Subcutaneous adipose tissue (tissue), 4 donors: ENCODE measurements around the gene SOAT2. TPM values are rescaled to one million over a fixed set of nuclear protein-coding genes. Genes with fewer than 3 reads are reported as not detected.

Experiments used
- total RNA-seq, 4 donors: library from RNA; depleted of rRNA; stranded (reverse); fragments of >200 nt; gene quantifications; one replicate each; pipeline ENCODE4 v1.1.0, GENCODE V29; 2016
- TF ChIP-seq, protein P1 (sequence below): fragments of 450-650 bp; IDR thresholded peaks from one replicate; pipeline ENCODE4 v1.5.1; 2016; ENCODE audit warnings: low read depth, mild to moderate bottlenecking, control low read depth, antibody characterized with exemption, moderate library complexity

SOAT2 gene
- total RNA-seq, 4 donors from 2014 or later = 0.38 TPM; not detected in 3

DNA sequence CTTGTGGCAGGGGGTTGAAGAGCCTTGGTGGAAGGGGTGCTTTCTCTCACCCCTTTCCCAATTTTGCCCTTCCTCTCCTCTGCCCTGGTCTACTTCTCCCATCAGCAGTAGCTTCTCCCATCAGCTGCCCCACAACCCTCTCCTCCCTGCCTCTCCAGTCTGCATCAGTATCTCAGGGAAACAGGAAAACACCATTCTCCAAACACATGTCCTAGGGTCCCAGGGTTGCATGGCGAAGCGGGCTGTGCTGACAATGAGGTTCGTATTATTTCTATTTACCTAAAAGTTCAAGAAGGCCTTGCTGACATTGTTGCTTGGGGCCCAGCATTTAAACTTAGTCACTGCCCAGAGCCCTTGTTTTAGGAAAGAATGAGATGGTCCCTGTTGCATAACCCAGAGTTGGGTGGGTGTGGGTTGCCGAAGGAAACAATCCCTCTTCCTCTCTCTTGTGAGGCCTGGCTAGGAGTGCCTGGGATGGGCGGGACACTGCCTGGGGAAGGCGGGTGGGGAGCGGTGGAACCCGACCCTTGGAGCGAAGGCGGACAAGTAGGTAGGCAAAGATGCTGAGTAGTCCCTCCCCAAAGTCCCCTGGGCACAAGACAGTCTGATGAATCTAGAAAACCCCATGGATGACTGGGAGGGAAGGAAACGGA, 7.1 kb upstream of the SOAT2 start:
- TF ChIP-seq, protein P1, sequence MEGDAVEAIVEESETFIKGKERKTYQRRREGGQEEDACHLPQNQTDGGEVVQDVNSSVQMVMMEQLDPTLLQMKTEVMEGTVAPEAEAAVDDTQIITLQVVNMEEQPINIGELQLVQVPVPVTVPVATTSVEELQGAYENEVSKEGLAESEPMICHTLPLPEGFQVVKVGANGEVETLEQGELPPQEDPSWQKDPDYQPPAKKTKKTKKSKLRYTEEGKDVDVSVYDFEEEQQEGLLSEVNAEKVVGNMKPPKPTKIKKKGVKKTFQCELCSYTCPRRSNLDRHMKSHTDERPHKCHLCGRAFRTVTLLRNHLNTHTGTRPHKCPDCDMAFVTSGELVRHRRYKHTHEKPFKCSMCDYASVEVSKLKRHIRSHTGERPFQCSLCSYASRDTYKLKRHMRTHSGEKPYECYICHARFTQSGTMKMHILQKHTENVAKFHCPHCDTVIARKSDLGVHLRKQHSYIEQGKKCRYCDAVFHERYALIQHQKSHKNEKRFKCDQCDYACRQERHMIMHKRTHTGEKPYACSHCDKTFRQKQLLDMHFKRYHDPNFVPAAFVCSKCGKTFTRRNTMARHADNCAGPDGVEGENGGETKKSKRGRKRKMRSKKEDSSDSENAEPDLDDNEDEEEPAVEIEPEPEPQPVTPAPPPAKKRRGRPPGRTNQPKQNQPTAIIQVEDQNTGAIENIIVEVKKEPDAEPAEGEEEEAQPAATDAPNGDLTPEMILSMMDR = no peak

DNA sequence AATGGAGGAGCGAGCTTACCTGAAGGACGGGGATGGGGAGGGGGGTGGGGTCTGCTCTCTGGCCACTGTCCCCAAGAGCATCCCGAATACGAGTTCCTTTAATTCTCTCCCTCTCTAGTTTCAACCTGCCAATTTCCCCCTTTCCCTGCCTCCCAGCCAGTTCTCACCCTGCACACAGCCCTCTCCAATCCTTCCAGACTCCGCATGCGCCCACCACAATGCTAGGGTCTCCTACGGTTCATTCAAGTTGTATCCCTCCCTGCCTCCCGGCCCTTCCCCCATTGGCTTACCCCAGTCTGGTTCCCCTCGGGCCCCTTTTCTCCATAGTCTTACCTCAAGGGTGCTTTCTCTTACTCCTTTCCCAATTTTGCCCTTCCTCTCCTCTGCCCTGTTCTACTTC, 6.5 kb upstream of the SOAT2 start:
- TF ChIP-seq, protein P1 = no peak

DNA sequence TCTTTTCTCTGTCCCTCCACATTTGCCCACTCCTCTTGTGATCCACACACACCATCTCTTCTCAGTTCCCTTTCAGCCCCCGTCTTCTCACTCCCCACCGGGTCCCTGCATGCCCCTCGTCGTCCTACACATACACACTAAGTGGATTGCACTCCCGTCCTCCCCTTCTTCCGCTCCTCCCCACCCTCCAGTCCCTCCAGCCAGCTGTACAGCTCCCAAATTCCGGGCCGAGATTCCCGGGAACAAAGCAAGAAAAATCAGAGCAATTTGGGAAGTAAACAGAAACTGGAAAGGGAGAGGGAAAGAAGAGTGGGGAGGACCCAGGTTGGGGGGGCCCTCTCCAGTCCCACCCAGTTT, 6.1 kb upstream of the SOAT2 start:
- TF ChIP-seq, protein P1 = no peak

DNA sequence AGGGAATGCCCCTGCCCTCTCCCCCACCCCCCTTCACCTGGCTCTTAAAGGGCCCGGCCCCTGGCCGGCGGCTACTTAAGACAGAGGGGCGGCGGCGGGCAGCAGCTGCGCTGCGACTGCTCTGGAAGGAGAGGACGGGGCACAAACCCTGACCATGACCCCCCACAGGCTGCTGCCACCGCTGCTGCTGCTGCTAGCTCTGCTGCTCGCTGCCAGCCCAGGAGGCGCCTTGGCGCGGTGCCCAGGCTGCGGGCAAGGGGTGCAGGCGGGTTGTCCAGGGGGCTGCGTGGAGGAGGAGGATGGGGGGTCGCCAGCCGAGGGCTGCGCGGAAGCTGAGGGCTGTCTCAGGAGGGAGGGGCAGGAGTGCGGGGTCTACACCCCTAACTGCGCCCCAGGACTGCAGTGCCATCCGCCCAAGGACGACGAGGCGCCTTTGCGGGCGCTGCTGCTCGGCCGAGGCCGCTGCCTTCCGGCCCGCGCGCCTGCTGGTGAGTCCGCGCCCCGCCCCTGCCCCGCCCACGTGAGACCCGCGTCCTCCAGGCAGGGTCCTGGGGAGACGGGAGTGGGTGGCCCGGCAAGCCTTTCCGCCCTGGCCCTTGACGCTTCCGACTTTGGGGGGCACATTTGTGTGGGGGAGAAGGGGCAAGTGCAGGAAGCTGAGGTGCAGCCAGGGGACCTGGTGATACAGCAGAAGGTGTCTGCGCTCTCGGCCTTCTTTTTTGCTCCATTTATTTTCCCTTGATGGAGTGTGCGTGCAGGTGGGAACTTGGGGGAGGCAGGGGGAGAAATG, 5.5 kb upstream of the SOAT2 start, which contains the start of gene IGFBP6:
Gene IGFBP6 (plus strand): TSS at position 104 of the 790 bp plus-strand sequence. CDS start 51 bp downstream, at position 155.
- TF ChIP-seq, protein P1 = no peak

DNA sequence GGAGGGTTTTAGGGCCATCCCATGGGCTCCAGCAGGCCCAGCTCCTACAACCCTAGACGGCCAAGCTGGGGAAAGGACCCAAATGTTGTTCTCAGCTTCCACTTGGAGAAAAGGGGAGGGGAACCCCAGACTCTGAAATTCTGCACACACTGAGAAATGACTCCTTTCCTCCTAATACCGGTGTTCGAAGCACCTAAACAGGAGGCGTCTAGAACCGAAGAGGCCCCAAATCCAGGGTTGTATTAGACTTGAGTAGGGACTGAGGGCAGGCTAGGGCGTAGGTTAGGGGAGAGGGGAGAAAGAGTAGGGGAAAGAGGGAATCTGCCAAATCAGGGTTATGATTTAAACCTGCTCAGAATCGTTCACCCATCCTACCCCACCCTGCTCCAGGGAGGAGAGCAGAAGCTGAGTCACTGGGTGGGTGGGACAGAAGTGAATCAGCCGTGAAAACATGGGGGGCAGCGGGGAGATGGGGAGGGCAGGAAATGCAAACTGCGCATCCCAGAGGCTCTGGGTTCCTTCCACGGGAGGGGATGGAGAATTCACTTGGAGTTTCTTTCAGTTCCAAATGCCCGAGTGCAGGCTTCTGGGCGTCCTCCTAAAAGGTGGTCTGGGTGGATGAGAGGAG, 4.8 kb upstream of the SOAT2 start:
- TF ChIP-seq, protein P1 = no peak

DNA sequence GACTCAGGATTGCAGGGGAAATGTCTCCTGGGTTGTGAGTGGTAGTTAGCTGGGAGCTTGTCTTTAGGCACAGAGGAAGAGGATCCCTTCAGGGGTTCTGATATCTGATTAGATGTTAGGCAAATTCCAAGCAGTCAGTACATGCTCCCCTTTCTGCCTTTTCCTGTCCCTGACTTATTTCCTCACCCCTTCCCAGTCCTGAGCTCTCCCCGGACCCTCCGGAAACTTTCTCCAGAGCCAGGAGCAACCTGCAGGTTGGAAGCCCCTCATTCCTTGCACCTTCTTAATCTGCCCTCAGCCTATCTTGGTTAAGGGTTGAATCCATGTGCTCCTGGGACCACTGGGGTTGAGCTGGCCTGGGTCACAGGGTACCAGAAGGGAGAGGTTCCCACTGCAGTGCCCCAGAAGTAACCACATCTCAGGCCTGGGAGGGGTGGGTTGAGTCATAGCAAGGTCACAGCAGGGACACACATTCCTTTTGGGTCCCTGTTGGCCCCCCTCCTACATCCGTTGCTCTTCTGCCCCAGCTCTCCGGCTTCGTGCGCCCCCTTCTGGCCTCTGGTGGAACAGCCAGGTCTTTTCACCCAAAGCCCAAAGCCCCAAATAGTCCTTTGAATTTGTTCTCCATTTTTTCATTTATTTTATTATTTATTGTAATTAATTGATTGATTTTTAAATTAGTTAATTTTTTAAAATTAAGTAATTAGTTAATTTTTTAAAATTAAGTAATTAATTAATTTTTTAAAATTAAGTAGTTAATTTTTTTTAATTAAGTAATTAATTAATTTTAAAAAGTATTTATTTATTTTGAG, 4.0 kb upstream of the SOAT2 start:
- TF ChIP-seq, protein P1 = no peak
